ENCODE results near the gene TMEM161B.
"Not testable (repeated sequence)": the region's sequence is repeated elsewhere in the genome, so short reads cannot be mapped to it uniquely, and the experiment has no call there.

The TMEM161B gene

GRCh38 chr5:88268385-88269184, at the start of gene TMEM161B:
Gene TMEM161B, minus strand, starts transcription at chr5:88268845. Its CDS starts 122 bp downstream, at chr5:88268723.
- DNase-seq, result peak; percentile 79

- DNase-seq, result no peak
Observed at GRCh38 chr5:88304356-88304755, 35.7 kb upstream of the TMEM161B start.

GRCh38 chr5:88298425-88298824, 29.8 kb upstream of the TMEM161B start:
- DNase-seq, result no peak

GRCh38 chr5:88290801-88291200, 22.2 kb upstream of the TMEM161B start:
- no peak for DNase-seq

GRCh38 chr5:88288528-88289197, 20.0 kb upstream of the TMEM161B start:
- no peak for DNase-seq

GRCh38 chr5:88287846-88288527, 19.3 kb upstream of the TMEM161B start:
- DNase-seq, result no peak

- no peak for DNase-seq
Observed at GRCh38 chr5:88287302-88287701, 18.7 kb upstream of the TMEM161B start.

GRCh38 chr5:88283690-88284089, 15.0 kb upstream of the TMEM161B start:
- no peak for DNase-seq

- DNase-seq, result no peak
Observed at GRCh38 chr5:88281322-88281721, 12.7 kb upstream of the TMEM161B start.

- no peak for DNase-seq
Observed at GRCh38 chr5:88279584-88279983, 10.9 kb upstream of the TMEM161B start.

GRCh38 chr5:88276378-88276777, 7.7 kb upstream of the TMEM161B start:
- DNase-seq, result no peak

- no peak for DNase-seq
Observed at GRCh38 chr5:88275581-88275980, 6.9 kb upstream of the TMEM161B start.

GRCh38 chr5:88269222-88269771, 652 bp upstream of the TMEM161B start:
- peak; percentile 68 for DNase-seq

GRCh38 chr5:88264565-88264964, 4.1 kb downstream of the TMEM161B start:
- DNase-seq, result not testable (repeated sequence)

GRCh38 chr5:88263349-88263748, 5.3 kb downstream of the TMEM161B start:
- DNase-seq, result no peak

GRCh38 chr5:88262116-88262515, 6.5 kb downstream of the TMEM161B start:
- no peak for DNase-seq

- DNase-seq, result no peak
Observed at GRCh38 chr5:88258636-88259035, 10.0 kb downstream of the TMEM161B start.

GRCh38 chr5:88256872-88257271, 11.8 kb downstream of the TMEM161B start:
- no peak for DNase-seq

GRCh38 chr5:88256037-88256436, 12.6 kb downstream of the TMEM161B start:
- DNase-seq, result no peak

GRCh38 chr5:88254320-88254719, 14.3 kb downstream of the TMEM161B start:
- DNase-seq, result no peak

GRCh38 chr5:88251048-88251711, 17.5 kb downstream of the TMEM161B start:
- no peak for DNase-seq

- no peak for DNase-seq
Observed at GRCh38 chr5:88250010-88250409, 18.6 kb downstream of the TMEM161B start.

Measured in DMS79 treated with DMSO at 0.1 percent for 48 hours (cell line).